HG03066 (cell line): Measurements from ENCODE around the gene OBSCN.

Source experiments
- ATAC-seq: cut with Tn5 transposase; IDR thresholded peaks from one replicate; pipeline ENCODE4 v1.9.1; 2021; ENCODE audit warnings: low read depth; ENCODE audit not compliant: unreplicated experiment

OBSCN gene

DNA sequence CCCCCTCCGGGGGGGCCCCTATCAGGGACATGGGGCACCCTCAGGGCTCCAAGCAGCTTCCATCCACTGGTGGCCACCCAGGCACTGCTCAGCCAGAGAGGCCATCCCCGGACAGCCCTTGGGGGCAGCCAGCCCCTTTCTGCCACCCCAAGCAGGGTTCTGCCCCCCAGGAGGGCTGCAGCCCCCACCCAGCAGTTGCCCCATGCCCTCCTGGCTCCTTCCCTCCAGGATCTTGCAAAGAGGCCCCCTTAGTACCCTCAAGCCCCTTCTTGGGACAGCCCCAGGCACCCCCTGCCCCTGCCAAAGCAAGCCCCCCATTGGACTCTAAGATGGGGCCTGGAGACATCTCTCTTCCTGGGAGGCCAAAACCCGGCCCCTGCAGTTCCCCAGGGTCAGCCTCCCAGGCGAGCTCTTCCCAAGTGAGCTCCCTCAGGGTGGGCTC, 163.9 kb downstream of the OBSCN start:
- no peak for ATAC-seq

DNA sequence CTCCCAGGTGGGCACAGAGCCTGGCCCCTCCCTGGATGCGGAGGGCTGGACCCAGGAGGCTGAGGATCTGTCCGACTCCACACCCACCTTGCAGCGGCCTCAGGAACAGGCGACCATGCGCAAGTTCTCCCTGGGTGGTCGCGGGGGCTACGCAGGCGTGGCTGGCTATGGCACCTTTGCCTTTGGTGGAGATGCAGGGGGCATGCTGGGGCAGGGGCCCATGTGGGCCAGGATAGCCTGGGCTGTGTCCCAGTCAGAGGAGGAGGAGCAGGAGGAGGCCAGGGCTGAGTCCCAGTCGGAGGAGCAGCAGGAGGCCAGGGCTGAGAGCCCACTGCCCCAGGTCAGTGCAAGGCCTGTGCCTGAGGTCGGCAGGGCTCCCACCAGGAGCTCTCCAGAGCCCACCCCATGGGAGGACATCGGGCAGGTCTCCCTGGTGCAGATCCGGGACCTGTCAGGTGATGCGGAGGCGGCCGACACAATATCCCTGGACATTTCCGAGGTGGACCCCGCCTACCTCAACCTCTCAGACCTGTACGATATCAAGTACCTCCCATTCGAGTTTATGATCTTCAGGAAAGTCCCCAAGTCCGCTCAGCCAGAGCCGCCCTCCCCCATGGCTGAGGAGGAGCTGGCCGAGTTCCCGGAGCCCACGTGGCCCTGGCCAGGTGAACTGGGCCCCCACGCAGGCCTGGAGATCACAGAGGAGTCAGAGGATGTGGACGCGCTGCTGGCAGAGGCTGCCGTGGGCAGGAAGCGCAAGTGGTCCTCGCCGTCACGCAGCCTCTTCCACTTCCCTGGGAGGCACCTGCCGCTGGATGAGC, 164.5 kb downstream of the OBSCN start:
- ATAC-seq: no peak

DNA sequence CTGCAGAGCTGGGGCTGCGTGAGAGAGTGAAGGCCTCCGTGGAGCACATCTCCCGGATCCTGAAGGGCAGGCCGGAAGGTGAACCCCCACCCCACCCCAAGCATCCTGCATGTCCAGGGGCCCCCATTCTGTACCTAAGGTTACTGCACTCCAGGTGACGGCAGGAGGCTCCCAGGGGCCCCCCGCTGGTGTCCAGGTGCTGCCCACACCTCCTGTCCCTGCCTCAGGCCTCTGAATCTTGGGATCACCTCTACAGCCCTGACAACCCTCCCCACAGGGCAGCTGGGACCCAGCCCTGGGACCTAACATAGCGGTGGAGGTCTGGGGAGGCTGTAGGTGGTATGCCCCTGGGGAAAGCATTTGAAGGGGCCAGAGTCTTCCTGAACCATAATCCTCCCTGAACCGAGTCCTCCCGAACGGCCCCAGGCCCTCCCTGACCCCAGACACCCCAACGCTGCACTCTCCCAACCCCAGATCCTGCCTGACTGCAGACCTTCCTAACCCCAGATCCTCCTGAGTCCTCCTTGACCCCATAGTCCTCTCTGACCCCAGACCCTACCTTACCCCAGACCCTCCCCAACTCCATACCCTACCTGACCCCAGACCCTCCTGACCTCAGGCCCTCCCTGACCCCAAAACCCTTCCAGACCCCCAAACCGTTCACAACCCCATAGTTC, 165.3 kb downstream of the OBSCN start:
- no peak for ATAC-seq

DNA sequence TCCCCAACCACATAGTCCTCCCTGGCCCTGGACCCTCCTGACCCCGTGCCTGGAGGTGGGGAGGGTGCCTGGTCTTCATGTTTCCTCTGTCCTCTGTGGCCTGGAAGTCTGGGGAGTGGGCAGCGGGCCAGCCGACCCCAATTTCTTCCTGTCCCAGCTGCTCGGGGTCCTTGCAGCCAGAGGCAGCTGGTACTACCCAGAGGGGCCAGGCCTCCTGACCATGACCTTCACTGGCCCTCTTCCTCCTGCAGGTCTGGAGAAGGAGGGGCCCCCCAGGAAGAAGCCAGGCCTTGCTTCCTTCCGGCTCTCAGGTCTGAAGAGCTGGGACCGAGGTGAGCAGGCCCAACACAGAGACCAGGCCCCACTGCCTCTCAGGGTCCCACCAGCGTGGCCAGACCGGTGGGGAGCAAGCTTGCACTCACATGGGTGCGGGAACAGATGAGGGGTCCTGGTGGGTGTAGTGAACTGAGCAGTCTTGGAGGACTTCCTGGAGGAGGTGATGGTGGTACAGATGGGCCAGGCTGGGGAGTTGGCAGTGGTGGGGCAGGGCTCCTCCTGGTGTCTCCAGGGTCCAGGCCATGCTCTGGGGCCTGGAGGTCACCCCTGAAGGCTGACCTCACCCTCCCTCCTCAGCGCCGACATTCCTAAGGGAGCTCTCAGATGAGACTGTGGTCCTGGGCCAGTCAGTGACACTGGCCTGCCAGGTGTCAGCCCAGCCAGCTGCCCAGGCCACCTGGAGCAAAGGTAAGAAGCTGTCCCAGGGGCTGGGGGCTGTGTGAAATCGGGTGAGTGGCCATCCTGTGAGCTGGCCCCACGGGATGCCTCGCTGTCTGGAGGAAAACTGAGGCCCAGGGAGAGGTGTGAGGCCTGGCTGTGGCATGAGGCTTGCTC, 166.1 kb downstream of the OBSCN start:
- ATAC-seq: no peak

DNA sequence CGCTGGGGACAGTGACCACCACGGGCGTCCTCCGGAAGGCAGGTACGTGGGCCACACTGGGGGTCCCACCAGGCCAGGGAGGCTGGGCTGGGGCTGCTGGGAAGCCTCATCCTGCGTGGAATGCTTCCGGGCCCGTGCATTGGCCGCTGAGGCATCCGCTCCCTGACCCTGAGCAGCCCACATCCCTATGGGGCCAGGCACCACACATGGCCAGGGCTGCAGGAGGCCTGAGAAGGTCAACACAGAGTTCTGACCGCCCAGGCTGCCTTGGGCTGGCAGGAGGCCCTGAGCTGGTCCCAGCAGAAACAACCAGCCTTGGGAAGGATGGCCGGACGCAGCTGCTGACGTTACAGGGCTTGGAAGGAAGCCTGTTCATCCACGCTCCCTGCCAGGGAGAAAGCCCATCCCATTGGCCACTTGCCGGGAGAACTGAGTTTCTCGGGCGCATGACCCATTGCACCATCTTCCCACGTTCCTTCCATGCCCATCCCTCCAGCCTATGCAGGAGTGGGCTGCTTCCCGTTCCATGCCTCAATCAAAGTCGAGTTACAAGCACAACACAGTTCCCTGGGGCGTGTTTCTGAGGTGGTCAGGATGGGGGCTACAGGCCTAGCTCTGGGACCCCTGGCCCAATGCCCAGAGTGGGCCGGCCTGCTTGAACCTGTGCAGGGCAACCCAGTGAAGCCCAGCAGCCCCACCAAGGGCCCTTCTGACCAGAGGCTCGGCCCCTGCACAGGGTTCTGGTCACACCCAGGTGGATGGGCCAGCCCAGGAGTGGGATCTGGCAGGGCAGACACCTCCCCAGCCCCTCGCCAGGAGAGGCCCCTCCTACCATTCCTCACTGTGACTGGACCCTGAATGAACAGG, 167.1 kb downstream of the OBSCN start:
- no peak for ATAC-seq

DNA sequence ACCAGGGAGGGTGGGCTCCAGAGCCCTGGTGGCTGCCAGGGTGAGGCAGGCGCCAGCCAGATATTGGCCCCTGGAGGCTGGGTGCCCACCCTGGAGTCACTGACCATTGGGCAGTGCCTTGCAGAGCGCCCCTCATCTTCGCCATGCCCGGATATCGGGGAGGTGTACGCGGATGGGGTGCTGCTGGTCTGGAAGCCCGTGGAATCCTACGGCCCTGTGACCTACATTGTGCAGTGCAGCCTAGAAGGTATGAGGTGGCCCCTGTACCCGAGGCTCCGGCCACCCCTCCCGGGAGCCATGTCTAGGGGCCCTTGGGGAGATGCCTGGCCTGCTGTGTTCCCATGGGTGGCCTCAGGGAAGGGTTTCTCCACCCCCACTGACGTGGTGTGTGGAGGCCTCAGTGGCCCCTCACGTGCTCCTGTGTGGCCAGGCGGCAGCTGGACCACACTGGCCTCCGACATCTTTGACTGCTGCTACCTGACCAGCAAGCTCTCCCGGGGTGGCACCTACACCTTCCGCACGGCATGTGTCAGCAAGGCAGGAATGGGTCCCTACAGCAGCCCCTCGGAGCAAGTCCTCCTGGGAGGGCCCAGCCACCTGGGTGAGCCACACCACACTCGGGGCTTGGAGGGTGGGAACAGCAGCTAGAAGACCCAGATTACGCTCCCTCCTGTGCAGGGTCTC, 167.9 kb downstream of the OBSCN start:
- ATAC-seq: no peak

DNA sequence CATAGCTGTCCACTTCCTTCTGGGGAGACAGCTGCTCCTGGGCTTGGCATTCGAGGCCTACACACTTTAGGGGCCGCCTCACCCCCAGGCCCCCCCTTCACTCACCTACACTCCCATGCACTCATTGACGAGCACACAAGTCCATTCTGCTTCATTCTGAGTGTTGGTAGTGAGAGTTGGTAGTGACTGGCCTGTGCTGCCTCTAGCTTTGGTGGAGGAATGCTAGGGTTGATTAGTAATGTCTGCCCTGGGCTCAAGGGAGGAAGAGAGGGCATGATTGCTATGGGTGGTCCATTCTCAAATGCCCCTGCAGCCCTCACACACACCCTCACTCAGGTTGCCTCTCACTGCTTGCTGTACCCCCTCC, 168.4 kb downstream of the OBSCN start:
- ATAC-seq: no peak

DNA sequence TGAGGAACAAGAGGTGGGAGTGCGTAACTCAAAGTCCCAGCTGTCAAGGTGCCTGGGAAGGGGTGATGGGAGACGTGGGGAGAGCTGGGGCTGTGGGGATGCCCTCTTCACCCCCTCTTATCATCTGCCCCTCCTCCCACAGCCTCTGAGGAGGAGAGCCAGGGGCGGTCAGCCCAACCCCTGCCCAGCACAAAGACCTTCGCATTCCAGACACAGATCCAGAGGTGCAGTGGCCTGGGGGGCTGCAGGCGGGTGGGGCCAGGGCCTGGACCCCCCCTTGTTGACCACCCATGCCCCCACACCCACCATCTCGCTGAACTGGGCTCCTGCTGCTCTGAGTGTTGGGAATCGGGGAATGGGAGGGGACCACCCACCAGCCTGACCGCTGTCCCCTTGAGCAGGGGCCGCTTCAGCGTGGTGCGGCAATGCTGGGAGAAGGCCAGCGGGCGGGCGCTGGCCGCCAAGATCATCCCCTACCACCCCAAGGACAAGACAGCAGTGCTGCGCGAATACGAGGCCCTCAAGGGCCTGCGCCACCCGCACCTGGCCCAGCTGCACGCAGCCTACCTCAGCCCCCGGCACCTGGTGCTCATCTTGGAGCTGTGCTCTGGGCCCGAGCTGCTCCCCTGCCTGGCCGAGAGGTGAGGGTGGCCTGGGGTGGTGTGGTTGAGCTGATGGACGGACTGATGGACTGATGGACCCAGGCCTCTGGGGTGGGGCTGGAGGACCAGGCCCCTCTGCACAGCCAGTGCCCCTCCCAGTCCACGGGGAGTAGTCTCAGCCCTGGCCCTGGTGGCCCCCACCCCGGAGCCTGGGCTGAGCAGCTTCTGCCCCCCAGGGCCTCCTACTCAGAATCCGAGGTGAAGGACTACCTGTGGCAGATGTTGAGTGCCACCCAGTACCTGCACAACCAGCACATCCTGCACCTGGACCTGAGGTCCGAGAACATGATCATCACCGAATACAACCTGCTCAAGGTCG, 169.1 kb downstream of the OBSCN start:
- no peak for ATAC-seq

DNA sequence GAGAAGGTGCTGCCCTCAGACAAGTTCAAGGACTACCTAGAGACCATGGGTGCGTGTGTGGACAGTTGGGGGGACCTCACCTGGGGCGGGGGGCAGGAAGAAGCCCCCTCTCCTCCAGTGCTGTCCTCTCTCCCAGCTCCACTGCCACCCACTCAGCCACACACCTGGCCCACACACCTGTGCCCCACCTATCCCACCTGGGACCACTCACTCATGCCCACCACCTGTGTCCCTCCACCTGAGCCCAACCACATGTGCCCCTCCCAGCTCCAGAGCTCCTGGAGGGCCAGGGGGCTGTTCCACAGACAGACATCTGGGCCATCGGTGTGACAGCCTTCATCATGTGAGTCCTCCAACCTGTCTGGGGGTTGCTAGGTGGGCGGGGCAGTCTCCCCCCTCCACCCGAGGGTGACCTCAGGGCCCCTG, 169.8 kb downstream of the OBSCN start:
- ATAC-seq: no peak

DNA sequence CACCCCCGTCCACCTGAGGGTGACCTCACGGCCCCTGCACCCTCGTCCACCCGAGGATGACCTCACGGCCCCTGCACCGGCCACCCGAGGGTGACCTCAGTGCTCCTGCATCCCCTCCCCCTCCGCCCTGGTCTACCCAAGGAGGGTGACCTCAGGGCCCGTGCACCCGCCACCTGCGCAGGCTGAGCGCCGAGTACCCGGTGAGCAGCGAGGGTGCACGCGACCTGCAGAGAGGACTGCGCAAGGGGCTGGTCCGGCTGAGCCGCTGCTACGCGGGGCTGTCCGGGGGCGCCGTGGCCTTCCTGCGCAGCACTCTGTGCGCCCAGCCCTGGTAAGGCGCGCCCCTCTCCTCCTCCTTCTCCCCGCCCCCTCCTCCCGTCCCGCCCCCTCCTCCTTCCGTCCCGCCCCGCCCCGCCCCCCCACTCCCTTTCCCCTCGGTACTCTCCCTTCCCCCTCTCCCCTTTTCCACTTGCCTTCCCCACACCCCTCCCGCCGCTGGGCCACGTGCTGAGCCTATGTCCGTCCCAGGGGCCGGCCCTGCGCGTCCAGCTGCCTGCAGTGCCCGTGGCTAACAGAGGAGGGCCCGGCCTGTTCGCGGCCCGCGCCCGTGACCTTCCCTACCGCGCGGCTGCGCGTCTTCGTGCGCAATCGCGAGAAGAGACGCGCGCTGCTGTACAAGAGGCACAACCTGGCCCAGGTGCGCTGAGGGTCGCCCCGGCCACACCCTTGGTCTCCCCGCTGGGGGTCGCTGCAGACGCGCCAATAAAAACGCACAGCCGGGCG, 170.4 kb downstream of the OBSCN start:
- ATAC-seq: no peak

DNA sequence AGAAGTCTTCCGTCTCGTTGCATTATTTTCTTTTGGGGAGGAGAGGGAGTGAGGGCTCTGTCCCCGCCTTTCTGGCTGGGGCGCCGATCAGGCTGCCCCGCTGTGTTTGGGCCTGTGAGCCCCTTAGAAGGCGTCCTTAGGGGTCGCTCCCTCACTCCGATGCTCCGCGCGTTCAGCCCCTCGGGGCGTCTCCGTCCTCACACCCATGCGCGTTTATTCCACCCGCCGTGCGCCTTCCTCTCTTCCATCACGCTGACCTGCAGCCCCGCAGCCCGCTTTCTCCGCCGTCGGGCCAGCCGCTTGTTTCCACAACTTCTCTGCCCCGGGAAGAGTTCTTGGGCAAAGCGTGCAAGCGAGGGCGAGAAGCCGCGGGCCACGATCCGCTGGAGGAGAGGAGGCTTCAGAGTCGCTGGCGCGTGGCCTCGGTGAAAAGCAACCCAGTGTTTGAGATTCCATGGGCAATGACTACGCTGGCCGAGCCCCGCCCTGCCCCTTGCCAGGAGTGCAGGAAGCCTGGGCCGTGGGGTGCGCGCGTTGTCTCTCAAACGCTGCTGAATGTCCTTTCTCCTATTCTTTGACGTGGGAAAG, 171.1 kb downstream of the OBSCN start:
- no peak for ATAC-seq

DNA sequence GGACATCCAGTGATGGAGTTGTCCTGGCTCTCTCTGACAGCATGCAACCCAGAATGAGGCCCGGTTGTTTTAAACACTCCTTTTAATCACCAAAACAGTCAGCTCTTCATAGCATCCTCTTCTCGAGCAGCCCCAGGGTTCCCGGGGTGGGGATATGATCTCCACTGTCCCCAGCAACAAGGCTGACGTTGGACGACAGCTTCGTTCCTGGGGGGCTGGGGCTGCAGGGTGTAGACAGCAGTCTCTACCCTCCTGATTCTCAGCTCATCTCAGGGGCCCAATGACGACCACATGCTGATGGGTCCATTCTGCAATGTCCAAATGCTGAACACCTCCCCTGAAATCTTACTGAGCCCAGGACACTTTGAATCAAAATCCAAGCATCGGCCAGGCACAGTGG, 171.8 kb downstream of the OBSCN start:
- no peak for ATAC-seq

DNA sequence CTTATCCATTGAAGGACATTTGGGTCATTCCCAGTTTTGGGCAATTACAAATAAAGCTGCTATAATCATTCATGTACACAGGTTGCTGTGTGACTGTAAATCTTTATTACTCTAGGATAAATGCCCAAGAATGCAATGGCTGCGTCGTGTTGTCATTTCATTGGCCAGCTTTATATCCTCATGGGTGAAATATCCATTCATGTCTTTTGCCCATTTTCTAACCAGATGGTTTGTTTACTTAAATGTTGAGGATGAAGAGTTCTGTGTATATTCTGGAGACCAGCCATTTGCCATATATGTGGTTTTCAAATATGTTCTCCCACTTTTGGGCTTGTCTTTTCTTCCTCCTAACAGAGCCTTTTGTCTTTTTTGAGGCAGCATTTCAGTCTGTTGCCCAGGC, 173.5 kb downstream of the OBSCN start:
- no peak for ATAC-seq

DNA sequence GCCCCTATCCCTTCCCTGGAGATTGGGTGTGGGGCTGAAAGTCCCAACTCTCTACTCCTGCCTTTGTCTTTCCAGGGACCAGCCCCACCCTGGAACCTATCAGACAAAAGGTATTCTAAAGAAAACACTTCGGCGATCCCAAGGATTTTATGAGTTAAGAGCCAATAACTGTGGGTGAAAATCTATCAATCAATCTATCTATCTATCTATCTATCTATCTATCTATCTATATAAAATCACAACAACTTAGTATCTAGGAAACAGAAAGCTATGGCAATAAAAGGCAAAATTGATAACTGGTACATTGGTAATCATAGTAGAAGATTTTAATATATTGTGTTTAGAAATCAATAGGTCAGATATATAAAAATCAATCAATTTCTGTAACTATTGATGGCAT, 175.9 kb downstream of the OBSCN start:
- ATAC-seq: no peak

DNA sequence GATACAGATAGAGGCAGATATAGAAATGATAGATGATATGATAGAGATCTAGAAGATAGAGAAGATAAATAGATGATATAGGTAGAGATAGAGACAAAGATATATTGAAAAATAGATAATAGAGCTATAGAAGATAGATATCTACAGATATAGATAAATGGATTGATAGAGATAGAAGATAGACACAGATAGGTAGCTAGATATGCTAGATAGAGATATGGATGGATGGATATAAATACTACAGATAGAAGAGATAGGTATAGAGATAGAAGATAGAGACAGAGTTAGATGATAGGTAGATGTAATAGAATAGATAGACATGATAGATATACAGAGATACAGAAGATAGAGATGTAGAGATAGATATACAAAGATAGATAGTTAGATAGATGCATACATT, 177.4 kb downstream of the OBSCN start:
- ATAC-seq: no peak

DNA sequence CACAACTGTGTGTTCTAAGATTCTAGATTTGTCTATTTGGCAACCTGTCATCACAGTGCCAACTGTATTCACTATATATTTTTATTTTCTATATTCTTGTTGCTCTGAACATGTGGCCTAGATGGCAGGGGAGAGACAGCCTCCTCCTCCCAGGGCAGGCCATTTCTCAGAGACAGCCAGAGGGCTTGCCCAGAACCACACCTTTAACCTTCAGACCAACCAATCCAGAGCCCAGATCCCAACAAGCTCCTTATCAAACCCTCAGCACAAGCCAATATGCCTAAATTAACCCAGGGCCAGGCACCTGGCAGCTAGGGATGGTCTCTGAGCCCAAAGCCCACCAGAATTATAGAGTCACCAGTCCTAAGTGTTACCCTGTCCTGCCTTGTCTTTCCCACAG, 179.5 kb downstream of the OBSCN start:
- no peak for ATAC-seq

DNA sequence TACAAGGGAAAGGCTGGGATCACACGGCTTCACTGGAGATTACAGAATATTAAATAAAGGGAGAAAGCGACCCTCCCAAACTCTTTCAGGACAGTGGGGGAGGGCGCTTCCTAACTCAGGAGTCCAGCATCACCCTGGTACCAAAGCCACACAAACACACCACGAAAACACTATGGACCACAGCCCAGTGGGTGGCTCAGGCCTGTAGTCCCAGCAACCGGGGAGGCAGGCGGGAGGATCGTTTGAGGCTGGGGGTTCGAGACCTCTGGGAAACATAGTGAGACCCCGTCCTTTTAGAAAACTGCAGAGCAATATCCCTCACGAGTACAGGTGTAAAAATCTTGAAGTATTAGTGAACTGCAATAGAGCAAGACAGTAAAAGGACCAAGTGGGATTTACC, 182.8 kb downstream of the OBSCN start:
- no peak for ATAC-seq
